GM19023 (cell line): ENCODE results near the gene NIPSNAP2.
A peak's percentile ranks its signal among the peaks of the same experiment; 100 is the strongest.
"Not testable (repeated sequence)": the region's sequence is repeated elsewhere in the genome, so short reads cannot be mapped to it uniquely, and the experiment has no call there.

Experiments used
- ATAC-seq: cut with Tn5 transposase; IDR thresholded peaks from one replicate; pipeline ENCODE4 v1.9.1; 2021; ENCODE audit warnings: mild to moderate bottlenecking, moderate library complexity; ENCODE audit not compliant: unreplicated experiment

NIPSNAP2 gene

DNA sequence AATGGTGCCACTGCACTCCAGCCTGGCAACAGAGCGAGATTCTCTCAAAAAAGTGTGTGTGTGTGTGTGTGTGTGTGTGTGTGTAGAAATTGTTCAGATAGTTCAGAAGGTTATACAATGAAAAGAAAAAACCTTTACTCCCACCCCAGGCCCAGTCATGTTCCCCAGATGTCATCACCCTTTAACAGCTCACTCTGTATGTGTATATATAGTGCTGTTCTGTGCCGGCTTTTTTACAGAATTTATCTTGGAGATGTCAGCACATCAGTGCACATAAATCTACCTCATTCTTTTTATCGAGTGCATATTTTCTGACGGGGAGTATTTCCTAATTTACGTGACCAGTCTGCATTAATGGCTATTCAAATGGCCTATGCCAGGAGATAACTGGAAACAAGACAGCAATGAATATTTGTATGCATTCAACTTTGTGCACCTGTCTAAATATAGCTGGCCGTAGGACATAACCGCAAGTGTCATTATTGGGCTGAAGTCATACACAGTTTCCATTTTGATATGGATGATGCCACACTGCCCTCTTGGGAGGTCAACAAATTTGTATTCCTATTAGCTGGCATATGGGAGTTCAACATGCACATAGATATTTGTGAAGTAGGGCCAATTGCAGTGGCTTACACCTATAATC, 11.7 kb downstream of the NIPSNAP2 start:
- ATAC-seq, result no peak

DNA sequence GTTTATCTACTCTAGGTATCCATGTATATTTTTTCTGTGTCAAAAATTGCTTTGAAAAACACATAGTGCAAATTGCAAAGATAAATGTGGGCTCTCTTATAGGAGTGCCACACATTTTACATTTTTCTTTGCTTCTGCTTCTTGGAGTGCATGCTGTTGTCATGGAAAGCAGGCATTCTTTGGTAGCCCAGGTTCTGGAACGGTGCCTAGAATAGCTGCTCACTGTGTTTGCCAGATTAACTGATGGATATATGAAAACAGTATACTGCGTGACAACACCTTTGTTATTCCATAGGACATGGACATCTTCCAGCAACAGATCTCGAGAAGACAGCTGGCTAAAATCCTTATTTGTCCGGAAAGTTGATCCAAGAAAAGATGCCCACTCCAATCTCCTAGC, 13.4 kb downstream of the NIPSNAP2 start:
- no peak for ATAC-seq

DNA sequence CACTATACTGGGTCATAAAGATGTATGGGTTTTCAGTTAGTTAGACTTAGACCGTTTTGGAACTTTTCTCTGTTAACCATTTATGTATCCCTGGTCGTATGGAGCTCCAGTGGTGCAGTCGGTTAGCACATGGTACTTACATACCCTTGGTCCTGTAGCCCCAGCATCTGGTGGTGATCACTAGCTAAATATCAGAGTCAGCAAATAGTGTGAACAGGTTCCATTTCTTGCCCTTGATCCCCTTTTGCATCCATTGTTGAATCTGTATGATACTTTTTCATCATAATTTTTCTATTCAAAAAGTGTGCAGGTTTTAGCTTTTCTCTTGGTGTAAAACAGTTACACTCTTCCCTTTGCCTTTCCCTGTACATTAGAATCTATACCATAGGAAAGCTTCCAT, 15.9 kb downstream of the NIPSNAP2 start:
- no peak for ATAC-seq

DNA sequence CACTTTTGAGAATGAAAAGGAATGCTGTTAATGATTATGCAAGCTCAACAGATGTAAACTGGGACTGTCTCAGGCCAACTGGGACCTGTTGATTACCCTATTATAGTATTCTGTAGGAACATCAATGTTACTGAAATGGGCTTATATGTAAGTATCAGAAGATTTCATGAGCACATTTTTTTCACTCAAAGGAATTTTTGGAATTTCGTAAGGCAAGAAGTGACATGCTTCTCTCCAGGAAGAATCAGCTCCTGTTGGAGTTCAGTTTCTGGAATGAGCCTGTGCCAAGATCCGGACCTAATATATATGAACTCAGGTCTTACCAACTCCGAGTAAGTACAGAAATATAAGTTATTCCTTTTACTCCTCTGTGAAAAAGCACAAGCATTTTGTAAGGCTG, 19.2 kb downstream of the NIPSNAP2 start:
- ATAC-seq, result no peak

DNA sequence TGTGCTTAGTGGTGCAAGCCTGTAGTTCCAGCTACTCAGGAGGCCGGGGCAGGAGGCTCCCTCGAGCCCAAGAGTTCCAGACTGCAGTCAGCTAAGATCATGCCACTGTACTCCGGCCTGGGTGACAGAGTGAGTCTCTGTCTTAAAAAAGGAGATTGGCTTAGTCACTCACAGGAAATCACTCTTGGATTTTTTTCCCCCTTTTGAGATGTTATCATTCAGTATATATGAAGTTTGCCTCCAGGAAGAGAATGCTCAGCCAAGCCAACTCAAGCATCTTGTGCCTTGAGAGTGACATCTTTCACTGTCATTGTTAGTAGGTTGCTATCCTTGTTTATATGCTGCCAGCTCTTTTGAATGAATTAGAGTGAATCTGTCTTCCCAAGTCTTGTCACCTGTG, 28.0 kb downstream of the NIPSNAP2 start:
- no peak for ATAC-seq

DNA sequence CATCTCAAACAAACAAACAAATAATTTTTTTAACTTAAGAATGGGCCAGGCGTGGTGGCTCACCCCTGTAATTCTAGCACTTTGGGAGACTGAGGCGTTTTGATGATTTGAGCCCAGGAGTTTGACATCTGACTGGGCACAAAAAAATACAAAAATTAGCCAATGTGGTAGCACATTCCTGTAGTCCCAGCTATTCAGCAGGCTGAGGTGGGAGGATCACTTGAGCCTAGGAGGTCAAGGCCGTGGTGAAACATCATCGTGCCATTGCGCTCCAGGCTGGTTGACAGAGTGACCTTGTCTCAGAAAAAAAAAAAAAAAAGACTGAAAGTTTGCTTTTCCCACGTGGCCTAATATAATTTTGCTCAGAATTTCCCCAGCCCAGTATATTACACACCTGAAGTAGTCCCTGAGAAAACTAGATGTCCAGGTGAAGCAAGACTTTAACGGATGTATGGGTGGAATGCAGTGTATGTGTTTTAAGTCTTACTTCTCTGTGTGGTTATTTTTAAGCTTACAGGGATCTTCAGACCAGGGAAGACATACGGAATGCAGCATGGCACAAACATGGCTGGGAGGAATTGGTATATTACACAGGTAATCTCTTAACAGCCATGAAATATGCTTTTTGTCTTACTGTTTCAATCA, 32.6 kb downstream of the NIPSNAP2 start:
- no peak for ATAC-seq

DNA sequence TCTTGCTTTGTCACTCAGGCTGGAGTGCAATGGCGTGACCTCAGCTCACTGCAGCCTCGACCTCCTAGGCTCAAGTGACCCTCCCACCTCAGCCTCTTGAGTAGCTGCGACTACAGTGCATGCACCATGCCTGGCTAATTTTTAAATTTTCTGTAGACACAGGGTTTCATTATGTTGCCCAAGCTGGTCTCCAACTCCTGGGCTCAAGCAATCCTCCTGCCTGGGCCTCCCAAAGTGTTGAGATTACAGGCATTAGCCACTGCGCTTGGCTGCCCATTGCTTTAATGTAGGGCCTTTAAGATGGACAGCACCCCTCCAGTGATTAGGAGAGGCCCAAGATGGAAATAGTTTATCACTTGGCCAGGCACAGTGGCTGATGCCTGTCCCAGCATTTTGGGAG, 39.4 kb downstream of the NIPSNAP2 start:
- no peak for ATAC-seq

DNA sequence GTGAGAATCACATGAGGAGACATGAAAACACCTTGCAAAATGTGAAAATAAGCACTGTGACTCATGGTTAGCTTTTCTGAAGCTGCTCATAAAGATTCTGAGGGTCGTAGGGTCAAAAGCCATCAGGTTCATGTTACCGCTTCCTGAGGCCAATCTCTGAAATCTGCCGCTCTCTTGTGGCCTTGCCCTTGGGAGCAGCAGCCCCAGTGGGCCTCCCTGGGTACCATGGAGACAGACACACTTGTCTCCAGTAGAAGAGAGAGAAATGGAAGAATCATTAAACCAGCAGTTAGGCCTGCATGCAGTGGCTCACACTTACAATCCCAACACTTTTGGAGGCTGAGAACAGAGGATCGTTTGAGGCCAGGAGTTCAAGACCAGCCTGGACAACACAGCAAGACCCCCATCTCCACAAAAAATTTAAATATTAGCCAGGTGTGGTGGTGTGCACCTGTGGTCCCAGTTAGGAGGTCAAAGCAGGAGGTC, 42.8 kb downstream of the NIPSNAP2 start:
- no peak for ATAC-seq

DNA sequence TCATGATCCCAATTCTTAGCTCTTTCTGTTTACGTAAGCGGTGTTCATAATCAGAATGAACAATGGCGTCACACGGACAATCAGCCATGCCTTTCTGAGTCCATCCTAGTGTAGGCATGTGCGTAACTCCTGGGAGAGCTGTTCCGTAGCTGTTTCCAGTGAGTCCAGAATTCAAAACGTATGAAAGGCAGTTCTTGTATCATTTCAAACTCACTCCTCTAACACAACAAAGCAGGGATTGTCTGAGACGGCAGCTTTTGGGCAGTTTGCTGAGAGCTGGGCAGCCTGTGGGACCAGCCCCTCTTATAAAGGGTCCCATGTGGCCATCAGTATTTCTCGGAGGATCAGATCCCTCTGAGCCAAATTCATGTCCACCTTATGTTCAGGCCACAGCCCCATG, 43.5 kb downstream of the NIPSNAP2 start:
- no peak for ATAC-seq

DNA sequence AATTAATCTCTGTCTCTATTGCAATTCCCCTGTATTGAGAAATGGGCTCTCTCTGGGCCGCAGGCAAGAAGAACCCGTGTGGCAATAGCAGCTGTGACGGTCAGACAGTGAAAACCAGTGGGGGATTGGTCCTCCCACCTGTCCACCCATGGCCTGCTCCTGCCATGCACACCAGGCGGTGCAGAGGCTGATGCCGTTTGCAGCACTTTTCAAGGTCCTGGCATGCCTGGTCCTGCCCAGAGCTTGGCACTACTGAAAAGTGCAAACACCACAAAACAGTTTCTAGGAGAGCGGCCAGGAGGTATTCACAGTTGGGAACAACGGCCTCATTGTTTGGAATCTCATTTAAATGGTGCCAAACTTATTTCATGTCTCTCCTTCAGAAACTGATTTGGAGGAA, 45.3 kb downstream of the NIPSNAP2 start:
- no peak for ATAC-seq

DNA sequence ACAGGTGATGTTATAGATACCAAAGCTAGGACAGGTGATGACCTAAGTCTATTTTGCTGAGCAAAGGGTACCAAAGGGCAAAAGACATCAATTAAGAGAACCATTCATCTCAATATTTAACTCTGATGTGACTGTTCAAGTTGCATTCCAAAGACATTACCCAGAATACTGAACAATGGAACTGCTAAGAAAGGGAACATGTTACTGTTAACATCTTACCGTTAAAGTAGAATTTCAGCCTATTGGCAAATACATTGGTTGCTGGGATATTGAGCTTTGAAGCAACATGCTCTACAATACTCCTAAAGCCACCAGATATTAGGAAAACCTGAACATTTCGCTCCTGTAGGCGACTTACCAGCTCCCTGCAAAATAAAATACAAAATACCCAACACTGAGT, 52.6 kb downstream of the NIPSNAP2 start:
- ATAC-seq, result not testable (repeated sequence)

DNA sequence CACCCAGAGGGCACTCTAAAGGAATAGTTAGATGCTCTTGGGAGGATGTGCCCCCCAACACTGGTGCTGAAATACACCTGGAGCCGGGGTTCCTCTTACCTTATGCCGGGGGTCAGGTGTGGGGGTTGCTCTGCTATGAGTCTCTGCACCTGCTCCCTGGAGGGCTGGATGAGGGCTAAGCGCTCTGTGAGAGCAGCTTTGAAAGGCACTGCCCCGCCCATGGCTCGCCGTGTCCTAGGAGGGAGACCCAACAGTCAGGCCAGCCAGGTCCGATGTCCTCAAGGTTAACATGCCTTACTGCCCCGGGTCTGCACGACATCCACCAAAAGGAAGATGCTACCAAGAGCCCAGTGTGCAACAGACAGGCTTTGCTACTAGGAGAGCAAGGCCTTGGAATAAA, 55.1 kb downstream of the NIPSNAP2 start:
- no peak for ATAC-seq

DNA sequence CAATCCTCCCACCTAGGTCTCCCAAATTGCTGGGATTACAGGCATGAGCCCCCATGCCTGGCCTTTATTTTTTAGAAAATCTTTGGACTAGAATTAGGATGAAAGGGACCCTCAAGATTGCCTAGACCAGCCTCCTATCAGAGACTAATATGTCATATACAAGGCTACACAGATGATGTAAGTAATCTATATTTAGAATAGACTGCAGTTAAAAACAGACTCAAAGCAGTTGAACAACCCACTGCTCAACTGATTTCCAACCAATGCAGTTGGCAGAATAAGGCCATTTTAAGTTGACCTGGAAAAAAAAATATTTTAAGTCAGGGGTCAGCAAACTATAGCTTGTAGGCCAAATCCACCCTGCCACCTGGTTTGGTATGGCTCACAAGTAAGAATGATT, 59.1 kb downstream of the NIPSNAP2 start:
- ATAC-seq, result no peak

DNA sequence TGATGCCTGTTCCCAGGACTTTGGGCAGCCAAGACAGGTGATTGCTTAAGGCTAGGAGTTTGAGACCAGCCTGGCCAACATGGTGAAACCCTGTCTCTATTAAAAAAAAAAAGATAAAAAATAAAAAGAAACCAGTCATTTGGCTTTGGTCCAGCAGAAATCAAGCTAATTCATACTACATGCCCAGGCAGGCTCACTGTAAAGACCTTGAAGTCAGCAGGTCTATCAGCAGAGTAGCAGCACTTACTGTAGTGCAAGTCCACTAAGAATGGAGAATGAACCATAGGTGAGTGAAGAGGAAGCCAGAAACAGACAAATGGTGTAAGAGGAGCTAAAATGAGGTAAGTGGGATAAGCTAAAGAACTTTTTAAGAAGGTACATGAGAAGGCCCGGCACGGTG, 62.2 kb downstream of the NIPSNAP2 start:
- ATAC-seq, result no peak

DNA sequence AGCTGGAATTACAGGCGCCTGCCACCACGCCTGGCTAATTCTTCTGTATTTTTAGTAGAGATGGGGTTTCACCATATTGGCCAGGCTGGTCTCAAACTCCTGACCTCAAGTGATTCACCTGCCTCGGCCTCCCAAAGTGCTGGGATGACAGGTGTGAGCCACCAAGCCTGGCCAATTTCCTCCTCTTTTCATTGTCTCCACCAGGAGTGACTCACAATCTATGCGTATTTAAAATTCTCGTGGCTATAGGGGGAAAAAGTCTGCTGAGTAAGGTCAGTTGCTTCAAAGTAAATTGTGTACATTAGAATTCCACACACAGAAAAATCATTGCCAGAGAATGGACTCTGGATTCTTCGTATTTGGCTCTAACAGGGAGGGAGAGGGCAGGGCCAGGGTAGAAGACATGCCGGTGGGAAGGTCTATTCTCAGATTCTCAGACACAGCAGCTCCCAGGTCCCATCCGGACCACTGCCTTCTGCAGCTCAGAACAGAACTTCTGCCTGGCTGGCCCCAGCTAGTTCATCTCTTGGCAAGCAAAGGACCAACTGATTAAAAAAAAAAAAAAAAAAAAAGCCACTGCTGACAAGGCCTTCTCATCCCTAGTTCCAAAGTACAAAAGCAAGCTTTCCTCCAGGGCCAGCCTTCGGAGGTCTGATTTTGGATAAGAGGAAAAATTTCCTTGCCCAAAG, 64.7 kb downstream of the NIPSNAP2 start:
- ATAC-seq, result no peak

DNA sequence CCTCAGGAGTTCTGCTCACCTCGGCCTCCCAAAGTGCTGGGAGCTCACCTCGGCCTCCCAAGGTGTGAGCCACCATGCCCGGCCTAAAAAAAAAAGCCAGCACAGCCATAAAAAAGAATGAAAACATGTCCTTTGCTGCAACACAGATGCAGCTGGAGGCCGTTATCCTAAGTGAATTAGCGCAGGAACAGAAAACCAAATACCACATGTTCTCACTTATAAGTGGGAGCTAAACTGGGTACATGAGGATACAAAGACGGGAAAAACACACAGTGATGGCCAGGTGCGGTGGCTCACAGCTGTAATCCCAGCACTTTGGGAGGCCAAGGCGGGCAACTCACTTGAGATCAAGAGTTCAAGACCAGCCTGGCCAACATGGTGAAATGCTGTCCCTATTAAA, 66.0 kb downstream of the NIPSNAP2 start:
- no peak for ATAC-seq

DNA sequence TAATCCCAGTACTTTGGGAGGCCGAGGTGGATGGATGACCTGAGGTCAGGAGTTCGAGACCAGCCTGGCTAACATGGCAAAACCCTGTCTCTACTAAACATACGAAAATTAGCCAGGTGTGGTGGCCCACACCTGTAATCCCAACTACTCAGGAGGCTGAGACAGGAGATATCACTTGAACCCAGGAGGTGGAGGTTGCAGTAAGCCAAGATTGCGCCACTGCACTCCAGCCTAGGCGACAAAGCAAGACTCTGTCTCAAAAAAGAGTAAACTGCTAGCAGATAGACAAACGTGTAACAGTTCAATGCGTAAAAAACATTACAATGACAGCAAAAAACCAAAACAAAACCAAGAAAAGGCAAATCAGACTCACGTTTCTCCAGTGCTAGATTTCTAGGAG, 67.2 kb downstream of the NIPSNAP2 start:
- ATAC-seq, result not testable (repeated sequence)

DNA sequence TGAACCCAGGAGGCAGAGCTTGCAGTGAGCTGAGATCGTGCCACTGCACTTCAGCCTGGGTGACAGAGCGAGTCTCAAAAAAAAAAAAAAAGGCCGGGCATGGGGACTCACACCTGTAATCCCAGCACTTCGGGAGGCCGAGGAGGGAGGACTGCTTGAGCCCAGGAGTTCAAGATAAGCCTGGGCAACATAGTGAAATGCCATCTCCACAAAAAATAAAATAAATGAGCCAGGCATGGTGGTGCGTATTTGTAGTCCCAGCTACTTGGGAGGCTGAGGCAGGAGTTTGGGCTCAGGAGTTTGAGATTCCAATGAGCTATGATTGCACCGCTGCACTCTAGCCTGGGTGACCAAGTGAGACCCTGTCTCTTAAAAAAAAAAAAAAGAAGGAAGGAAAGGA, 68.2 kb downstream of the NIPSNAP2 start:
- ATAC-seq, result not testable (repeated sequence)

DNA sequence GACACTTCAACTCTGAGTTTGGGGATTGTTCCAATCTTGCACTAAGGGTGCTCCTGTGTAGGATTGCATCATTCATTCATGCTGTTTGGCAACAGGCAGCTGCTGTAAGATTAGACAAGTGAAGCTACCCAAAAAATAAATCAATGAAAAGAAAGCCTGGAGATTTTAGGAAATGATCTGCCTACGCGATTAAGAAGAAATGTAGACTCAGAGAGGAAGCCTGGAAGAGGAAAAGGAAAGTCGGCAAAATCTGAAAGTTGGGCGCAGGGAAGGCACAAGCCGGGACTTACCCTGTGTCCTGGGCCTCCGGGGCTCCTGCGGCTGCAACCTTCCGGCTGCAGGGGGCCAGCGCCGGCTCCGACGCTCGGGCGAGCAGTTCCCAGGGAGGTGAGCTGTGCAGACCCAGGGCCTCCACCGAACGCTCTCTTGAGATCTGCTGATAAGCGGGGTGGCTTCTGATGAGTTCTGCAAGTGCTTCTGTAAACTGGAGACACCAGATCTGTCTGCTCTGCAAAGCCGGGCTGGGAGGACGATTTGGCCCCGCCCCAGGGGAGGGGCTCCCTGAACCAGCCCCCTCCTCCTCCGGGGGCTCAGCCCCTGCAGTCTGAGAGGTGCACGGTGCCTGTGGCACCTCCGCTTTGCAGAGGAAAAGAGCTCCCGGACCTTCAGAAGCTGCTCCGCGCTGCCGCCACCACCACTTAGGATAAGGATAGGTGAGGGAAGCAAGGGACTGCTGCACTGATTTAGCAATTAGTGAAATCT, 69.5 kb downstream of the NIPSNAP2 start:
- ATAC-seq, result peak; percentile 98

DNA sequence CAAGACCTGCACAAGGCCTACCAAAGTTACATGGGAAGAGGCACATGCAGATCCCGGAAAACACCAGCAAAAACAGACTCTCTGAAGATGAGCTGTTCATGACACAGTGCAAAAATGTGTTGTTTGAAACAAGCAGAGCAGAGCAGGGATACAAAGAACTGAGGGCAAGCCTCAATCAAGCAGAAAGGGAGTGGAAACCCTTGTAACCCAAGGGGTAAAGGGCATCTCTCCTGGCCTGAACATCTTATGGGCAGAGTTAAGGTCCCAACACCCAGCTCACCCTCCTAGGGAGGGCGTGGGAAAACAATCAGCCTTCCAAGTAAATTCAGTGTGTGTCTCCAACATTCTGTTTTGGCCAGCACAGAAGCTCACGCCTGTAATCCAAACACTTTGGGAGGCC, 76.3 kb downstream of the NIPSNAP2 start:
- ATAC-seq, result no peak

DNA sequence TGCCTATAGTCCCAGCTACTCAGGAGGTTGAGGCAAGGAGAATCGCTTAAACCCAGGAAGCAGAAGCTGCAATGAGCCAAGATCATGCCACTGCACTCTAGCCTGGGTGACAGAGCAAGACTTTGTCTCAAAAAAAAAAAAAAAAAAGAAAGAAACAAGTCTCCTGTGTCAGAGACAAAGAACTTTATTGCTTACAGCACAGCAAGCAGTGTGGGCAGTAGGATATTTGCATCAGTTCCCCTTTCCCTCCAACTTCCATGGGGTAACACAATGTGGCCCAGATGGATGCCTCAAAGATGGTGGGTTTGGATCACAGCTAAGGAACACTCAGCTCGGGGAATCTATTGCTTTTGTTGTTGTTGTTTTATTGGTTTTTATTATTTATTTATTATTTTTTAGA, 81.4 kb downstream of the NIPSNAP2 start:
- not testable (repeated sequence) for ATAC-seq
